ENCODE data around the gene LHFPL6.

LHFPL6 gene

DNA sequence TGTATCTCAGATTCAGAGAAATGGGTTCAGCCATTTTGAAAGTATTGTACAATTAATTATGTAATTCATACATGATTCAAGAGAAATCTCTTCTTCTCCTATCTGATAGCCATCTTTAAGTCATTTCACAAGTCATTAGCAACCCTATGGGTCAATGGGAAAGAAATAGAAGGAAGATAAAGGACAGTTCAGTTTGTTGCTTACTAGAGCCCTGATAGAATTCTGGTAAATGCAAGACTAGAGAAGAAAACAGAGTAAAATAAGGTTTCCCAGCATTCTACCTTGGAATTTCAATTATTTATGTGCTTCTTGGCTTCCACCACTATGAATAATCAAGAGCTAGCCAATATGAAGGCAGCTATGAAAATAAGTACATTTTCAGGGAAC is 117.7 kb downstream of the LHFPL6 start:
- TF ChIP-seq POLR2AphosphoS5 (IDR thresholded peaks at IDR 0.05; ENCODE audit: low read depth, low read length), result no peak
- TF ChIP-seq REST (IDR thresholded peaks at IDR 0.05; ENCODE audit: insufficient read depth in 1 of 2, low read depth in 2 of 2, low read length in 2 of 2), result no peak
- TF ChIP-seq TAF1 (IDR thresholded peaks at IDR 0.05; ENCODE audit: borderline replicate concordance, insufficient read depth, low read length), result no peak
- TF ChIP-seq SIN3A (IDR thresholded peaks at IDR 0.05; ENCODE audit: borderline replicate concordance, insufficient read depth, low read length), result no peak
- TF ChIP-seq FOXP2 (optimal IDR thresholded peaks at IDR 0.05; ENCODE audit: borderline replicate concordance, extremely low read depth, extremely low read length, insufficient read depth), result no peak

DNA sequence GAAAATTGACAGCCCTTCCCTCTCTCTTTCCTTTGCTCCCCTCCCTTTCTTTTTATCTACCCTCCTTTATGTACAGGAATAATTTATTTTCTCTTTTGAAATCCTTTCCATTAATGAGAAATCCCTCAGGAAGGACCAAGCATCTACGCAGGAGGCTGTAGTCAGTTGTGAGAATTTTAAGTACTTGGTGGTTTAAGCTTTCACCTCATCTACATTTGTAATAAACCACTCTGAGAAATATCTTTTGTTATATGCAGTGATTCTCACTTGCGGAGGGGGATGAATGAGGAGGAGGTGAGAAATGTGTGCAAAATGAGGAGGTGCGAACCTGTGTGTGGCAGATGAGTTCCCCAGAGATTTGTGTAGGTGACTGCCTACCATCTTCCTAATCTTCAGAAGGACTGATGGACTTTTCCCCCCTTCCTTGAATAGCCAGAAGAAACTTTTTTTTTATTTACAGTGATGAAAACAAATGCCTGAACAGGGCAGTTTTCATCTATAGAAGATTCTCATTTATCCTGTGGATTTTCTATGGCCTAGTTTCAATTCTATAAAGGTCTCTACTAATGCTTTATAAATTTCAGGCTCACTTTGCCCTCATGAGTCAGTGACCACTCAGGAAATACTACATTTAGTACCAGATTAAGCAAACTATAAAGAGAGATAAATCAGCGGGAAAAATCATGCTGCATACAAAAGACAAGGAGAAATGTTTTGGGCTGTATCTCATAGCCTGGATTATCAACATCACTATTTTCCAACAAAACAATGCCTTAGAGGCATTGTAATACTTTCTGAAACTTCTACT is 118.3 kb downstream of the LHFPL6 start:
- TF ChIP-seq FOXP2 (optimal IDR thresholded peaks at IDR 0.05; ENCODE audit: borderline replicate concordance, extremely low read depth, extremely low read length, insufficient read depth), result no peak
- no peak for TF ChIP-seq SIN3A (IDR thresholded peaks at IDR 0.05; ENCODE audit: borderline replicate concordance, insufficient read depth, low read length)
- TF ChIP-seq POLR2AphosphoS5 (IDR thresholded peaks at IDR 0.05; ENCODE audit: low read depth, low read length), result no peak
- no peak for TF ChIP-seq TAF1 (IDR thresholded peaks at IDR 0.05; ENCODE audit: borderline replicate concordance, insufficient read depth, low read length)
- no peak for TF ChIP-seq REST (IDR thresholded peaks at IDR 0.05; ENCODE audit: insufficient read depth in 1 of 2, low read depth in 2 of 2, low read length in 2 of 2)

DNA sequence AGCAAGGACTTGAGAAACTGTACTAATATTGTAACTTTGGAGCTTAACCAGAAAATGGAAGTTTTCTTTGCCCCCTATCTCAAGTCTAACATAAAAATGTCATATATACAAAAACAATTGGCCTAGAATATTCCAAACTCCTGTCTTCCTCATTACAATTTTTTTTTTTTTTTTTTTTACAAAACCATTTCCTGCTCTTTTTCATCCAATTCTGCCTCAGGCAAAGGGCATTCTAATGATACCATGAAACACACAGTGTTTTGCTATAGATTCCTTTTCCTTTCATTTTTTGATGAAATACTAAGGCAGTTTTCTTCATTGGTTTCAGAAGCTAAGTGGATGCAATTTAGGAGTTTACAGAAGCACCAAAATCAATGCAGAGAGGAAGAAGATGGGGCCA is 119.7 kb downstream of the LHFPL6 start:
- no peak for TF ChIP-seq SIN3A (IDR thresholded peaks at IDR 0.05; ENCODE audit: borderline replicate concordance, insufficient read depth, low read length)
- TF ChIP-seq REST (IDR thresholded peaks at IDR 0.05; ENCODE audit: insufficient read depth in 1 of 2, low read depth in 2 of 2, low read length in 2 of 2), result no peak
- no peak for TF ChIP-seq FOXP2 (optimal IDR thresholded peaks at IDR 0.05; ENCODE audit: borderline replicate concordance, extremely low read depth, extremely low read length, insufficient read depth)
- TF ChIP-seq POLR2AphosphoS5 (IDR thresholded peaks at IDR 0.05; ENCODE audit: low read depth, low read length), result no peak
- no peak for TF ChIP-seq TAF1 (IDR thresholded peaks at IDR 0.05; ENCODE audit: borderline replicate concordance, insufficient read depth, low read length)

DNA sequence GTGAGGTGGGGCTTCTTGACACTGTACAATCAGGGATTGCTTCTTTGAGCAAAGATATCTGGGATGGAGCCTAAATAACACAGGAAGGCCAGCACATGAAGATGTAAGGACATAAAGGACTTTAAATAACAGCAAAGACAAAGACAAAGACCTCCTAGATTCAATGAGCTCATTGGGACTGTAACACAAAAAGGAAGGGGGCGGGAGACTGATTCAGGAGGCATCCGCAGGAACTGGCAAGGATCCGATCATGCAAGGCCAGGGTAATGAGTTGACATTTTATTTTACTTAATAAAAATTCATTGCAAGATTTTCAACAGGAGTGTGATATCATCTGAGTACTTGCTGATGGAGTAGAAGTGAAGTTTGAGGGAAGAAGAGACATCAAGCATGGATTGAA is 121.5 kb downstream of the LHFPL6 start:
- TF ChIP-seq POLR2AphosphoS5 (IDR thresholded peaks at IDR 0.05; ENCODE audit: low read depth, low read length) (no peak), TAF1 (IDR thresholded peaks at IDR 0.05; ENCODE audit: borderline replicate concordance, insufficient read depth, low read length) (no peak), SIN3A (IDR thresholded peaks at IDR 0.05; ENCODE audit: borderline replicate concordance, insufficient read depth, low read length) (no peak), REST (IDR thresholded peaks at IDR 0.05; ENCODE audit: insufficient read depth in 1 of 2, low read depth in 2 of 2, low read length in 2 of 2) (no peak), FOXP2 (optimal IDR thresholded peaks at IDR 0.05; ENCODE audit: borderline replicate concordance, extremely low read depth, extremely low read length, insufficient read depth) (no peak)
